Tibial nerve (tissue), 4 donors: ENCODE measurements around the gene IQCF2. TPM values are rescaled to one million over a fixed set of nuclear protein-coding genes. Genes with fewer than 3 reads are reported as not detected.

ENCODE experiments used
- DNase-seq, 2 donors: peaks; one replicate each; pipeline ENCODE4 v3.0.0-alpha.2; 2019; ENCODE audit warnings: low spot score in 2 of 2
- H3K27ac ChIP-seq, 4 donors: fragments of 200-600 bp; sonication (generic) in 3 of 4; one replicate each; pipeline ENCODE4 v1.5.1; 2017 to 2019; ENCODE audit warnings: mild to moderate bottlenecking in 1 of 4
- H3K27me3 ChIP-seq, 2 donors: fragments of 200-600 bp; sonication (generic) in 1 of 2; one replicate each; pipeline versions ENCODE4 v1.5.1 to v1.6.0; 2017 to 2019
- H3K36me3 ChIP-seq, 3 donors: fragments of 200-600 bp; sonication (generic); one replicate each; pipeline ENCODE4 v1.5.1; 2018 to 2019
- H3K4me1 ChIP-seq, 4 donors: fragments of 200-600 bp; sonication (generic) in 3 of 4; one replicate each; pipeline ENCODE4 v1.5.1; 2017 to 2019
- H3K4me3 ChIP-seq, 4 donors: fragments of 200-600 bp; sonication (generic) in 3 of 4; one replicate each; pipeline ENCODE4 v1.5.1; 2017 to 2019; ENCODE audit warnings: mild to moderate bottlenecking in 1 of 4, moderate library complexity in 1 of 4
- H3K9me3 ChIP-seq, 4 donors: fragments of 200-600 bp; sonication (generic) in 3 of 4; one replicate each; pipeline ENCODE4 v1.5.1; 2017 to 2019
- CTCF ChIP-seq, 5 experiments: fragments of 200-600 bp in 3 of 5; fragments of 450-650 bp in 2 of 5; sonication (generic) in 3 of 5; IDR thresholded peaks; one replicate each; pipeline ENCODE4 v1.5.1; 2016 to 2019; ENCODE audit warnings: antibody characterized with exemption in 5 of 5, mild to moderate bottlenecking in 3 of 5, moderate library complexity in 2 of 5
- EP300 ChIP-seq, 2 donors: sonication (generic); formaldehyde crosslinking; IDR thresholded peaks; one replicate each; pipeline ENCODE4 v1.6.1; 2017; ENCODE audit warnings: antibody characterized with exemption in 2 of 2, mild to moderate bottlenecking in 1 of 2
- POLR2A ChIP-seq, 2 donors: fragments of 450-650 bp; IDR thresholded peaks; one replicate each; pipeline ENCODE4 v1.6.1; 2017; ENCODE audit warnings: antibody characterized with exemption in 2 of 2, mild to moderate bottlenecking in 2 of 2, moderate library complexity in 2 of 2
- WGBS, 2 donors: methylation state at CpG; one replicate each; pipeline ENCODE4 v1.1.5; 2018; 5-methylcytosine and 5-hydroxymethylcytosine counted together
- total RNA-seq, 4 donors: library from RNA; depleted of rRNA; stranded (reverse); fragments of >200 nt; gene quantifications; one replicate each; pipeline ENCODE4 v1.1.0, GENCODE V29; 2016

IQCF2 gene
- total RNA-seq, 4 donors from 2014 or later: not detected

- 76 to 77% methylated on average over 4 of the region's 4 CpGs for WGBS, 2 donors
- Histone ChIP-seq H3K27ac (no peak within 1 kb of the TSS), H3K4me1 (no peaks in the 10 kb centered on the region), H3K36me3 (no peaks in the 10 kb centered on the region), H3K4me3 (no peak within 1 kb of the TSS), H3K27me3 (no peaks in the 10 kb centered on the region), H3K9me3 (peaks cover 0 to 7% (median 0%) of the 10 kb centered on the region in 4 donors)
- no peak for DNase-seq
- TF ChIP-seq CTCF (IDR thresholded peaks at IDR 0.05) (no peak), POLR2A (IDR thresholded peaks at IDR 0.05) (no peak), EP300 (IDR thresholded peaks at IDR 0.05) (no peak)
Observed at GRCh38 chr3:51875501-51875900, 14.1 kb downstream of the IQCF2 start, which contains the start of gene IQCF5. Gene IQCF5 (minus strand): TSS chr3:51875601. CDS start chr3:51875531, 70 bp downstream.

GRCh38 chr3:51876186-51876585 lies 14.8 kb downstream of the IQCF2 start:
- peaks cover 0 to 7% (median 0%) of the 10 kb centered on the region in 4 donors for H3K9me3 ChIP-seq
- TF ChIP-seq CTCF (IDR thresholded peaks at IDR 0.05) (no peak), EP300 (IDR thresholded peaks at IDR 0.05) (no peak), POLR2A (IDR thresholded peaks at IDR 0.05) (no peak)
- H3K4me3 ChIP-seq: no peak overlapping the region
- no peaks in the 10 kb centered on the region for H3K36me3 ChIP-seq
- no peaks in the 10 kb centered on the region for H3K27me3 ChIP-seq
- no peaks in the 10 kb centered on the region for H3K4me1 ChIP-seq
- no peak overlapping the region for H3K27ac ChIP-seq
- WGBS, 2 donors: 39 to 44% methylated on average over 6 of the region's 6 CpGs
- no peak for DNase-seq

GRCh38 chr3:51879937-51880336 lies 18.5 kb downstream of the IQCF2 start:
- DNase-seq: no peak
- no peak overlapping the region for H3K4me3 ChIP-seq
- 34% methylated on average over 2 of the region's 2 CpGs for WGBS, 2 donors
- no peak for TF ChIP-seq EP300 (IDR thresholded peaks at IDR 0.05)
- no peak for TF ChIP-seq CTCF (IDR thresholded peaks at IDR 0.05)
- TF ChIP-seq POLR2A (IDR thresholded peaks at IDR 0.05): no peak
- H3K36me3 ChIP-seq: no peaks in the 10 kb centered on the region
- H3K27ac ChIP-seq: no peak overlapping the region
- H3K9me3 ChIP-seq: peaks cover 0 to 7% (median 0%) of the 10 kb centered on the region in 4 donors
- no peaks in the 10 kb centered on the region for H3K4me1 ChIP-seq
- no peaks in the 10 kb centered on the region for H3K27me3 ChIP-seq

- no peak for TF ChIP-seq POLR2A (IDR thresholded peaks at IDR 0.05)
- no peak for TF ChIP-seq CTCF (IDR thresholded peaks at IDR 0.05)
- no peak for TF ChIP-seq EP300 (IDR thresholded peaks at IDR 0.05)
- no peak overlapping the region for H3K27ac ChIP-seq
- H3K4me3 ChIP-seq: no peak overlapping the region
- H3K4me1 ChIP-seq: no peaks in the 10 kb centered on the region
- H3K9me3 ChIP-seq: no peaks in the 10 kb centered on the region
- no peaks in the 10 kb centered on the region for H3K36me3 ChIP-seq
- DNase-seq: no peak
- no peaks in the 10 kb centered on the region for H3K27me3 ChIP-seq
Observed at GRCh38 chr3:51886447-51886846, 25.0 kb downstream of the IQCF2 start.

- TF ChIP-seq EP300 (IDR thresholded peaks at IDR 0.05) (no peak), POLR2A (IDR thresholded peaks at IDR 0.05) (no peak), CTCF (IDR thresholded peaks at IDR 0.05) (no peak)
- no peak for DNase-seq
- Histone ChIP-seq H3K4me1 (no peaks in the 10 kb centered on the region), H3K27me3 (no peaks in the 10 kb centered on the region), H3K9me3 (no peaks in the 10 kb centered on the region), H3K36me3 (no peaks in the 10 kb centered on the region), H3K27ac (no peak overlapping the region), H3K4me3 (no peak overlapping the region)
- 79 to 84% methylated on average over 2 of the region's 2 CpGs for WGBS, 2 donors
Observed at GRCh38 chr3:51887620-51888019, 26.2 kb downstream of the IQCF2 start.
